Keratinocyte (primary cell): ENCODE results near the gene MYO10. TPM values are rescaled to one million over a fixed set of nuclear protein-coding genes. Genes with fewer than 3 reads are reported as not detected.

Experiments used
- DNase-seq: peaks from one replicate; pipeline ENCODE4 v3.0.0-alpha.2; 2011; ENCODE audit warnings: low read depth, missing footprints, low spot score
- FAIRE-seq: peaks from 2 replicates; lab custom pipeline; 2011; peaks lifted over from hg19 to GRCh38; lab: Jason Lieb, UNC
- H2AFZ ChIP-seq: 2 replicates; pipeline ENCODE4 v1.6.0; 2012; ENCODE audit warnings: low read length, control low read depth, inconsistent platforms; ENCODE audit not compliant: control insufficient read depth
- H3K27ac ChIP-seq: 2 replicates; pipeline ENCODE4 v1.5.1; 2011; ENCODE audit warnings: low read length; ENCODE audit not compliant: control insufficient read depth, insufficient read depth
- H3K27me3 ChIP-seq: 3 replicates; pipeline ENCODE4 v1.6.0; 2011; ENCODE audit warnings: low read length; ENCODE audit not compliant: control insufficient read depth, insufficient read depth; ENCODE audit errors: extremely low read depth
- H3K36me3 ChIP-seq, 2 experiments: 2 replicates in 1 of 2; 3 replicates in 1 of 2; pipeline ENCODE4 v1.5.1; 2011; ENCODE audit warnings: low read length in 2 of 2, mild to moderate bottlenecking in 1 of 2; ENCODE audit not compliant: control insufficient read depth in 2 of 2, insufficient read depth in 2 of 2; ENCODE audit errors: extremely low read depth in 1 of 2
- H3K4me1 ChIP-seq: 3 replicates; pipeline ENCODE4 v1.5.1; 2011; ENCODE audit warnings: low read length; ENCODE audit not compliant: control insufficient read depth, insufficient read depth; ENCODE audit errors: extremely low read depth
- H3K4me2 ChIP-seq: 3 replicates; pipeline ENCODE4 v1.6.0; 2011; ENCODE audit warnings: low read depth, low read length; ENCODE audit not compliant: control insufficient read depth, insufficient read depth; ENCODE audit errors: extremely low read depth
- H3K4me3 ChIP-seq, 3 experiments: fragments of 200-600 bp in 1 of 3; sonication (generic) in 1 of 3; 2 replicates in 2 of 3; 3 replicates in 1 of 3; pipeline ENCODE4 v1.5.1; 2011 to 2016; ENCODE audit warnings: low read length in 3 of 3, mild to moderate bottlenecking in 3 of 3, control low read depth in 2 of 3, inconsistent platforms in 1 of 3, low read depth in 1 of 3, mixed read lengths in 1 of 3, mixed run types in 1 of 3, moderate library complexity in 1 of 3; ENCODE audit not compliant: control insufficient read depth in 2 of 3, insufficient read depth in 2 of 3; ENCODE audit errors: extremely low read depth in 1 of 3
- H3K79me2 ChIP-seq: 2 replicates; pipeline ENCODE4 v1.6.0; 2012; ENCODE audit warnings: low read length; ENCODE audit not compliant: control insufficient read depth, insufficient read depth
- H3K9ac ChIP-seq: 3 replicates; pipeline ENCODE4 v1.6.0; 2011; ENCODE audit warnings: low read length; ENCODE audit not compliant: control insufficient read depth, insufficient read depth; ENCODE audit errors: extremely low read depth
- H3K9me1 ChIP-seq: 3 replicates; pipeline ENCODE4 v1.6.0; 2011; ENCODE audit warnings: low read length; ENCODE audit not compliant: control insufficient read depth, insufficient read depth; ENCODE audit errors: extremely low read depth
- H3K9me3 ChIP-seq: 2 replicates; pipeline ENCODE4 v1.5.1; 2012; ENCODE audit warnings: low read depth, low read length; ENCODE audit not compliant: control insufficient read depth
- H4K20me1 ChIP-seq: 3 replicates; pipeline ENCODE4 v1.6.0; 2011; ENCODE audit warnings: low read length; ENCODE audit not compliant: control insufficient read depth, insufficient read depth; ENCODE audit errors: extremely low read depth
- EZH2 ChIP-seq: IDR thresholded peaks from one replicate; pipeline ENCODE4 v1.6.1; 2012; ENCODE audit warnings: inconsistent platforms, mild to moderate bottlenecking, low read length, moderate library complexity
- dilution Hi-C: fragments of 300-500 bp; cut with MboI; formaldehyde crosslinking; loops from one replicate; pipeline ENCODE4 v1.7.0; 2020; ENCODE audit warnings: low sequenced_read_pairs; ENCODE audit not compliant: extremely low pct_ligation_motif_present
- polyA plus RNA-seq, 5 experiments: library from polyadenylated mRNA; depleted of rRNA in 3 of 5; stranded (reverse) in 3 of 5; stranded (forward) in 1 of 5; unstranded in 1 of 5; fragments of >200 nt; gene quantifications; 1 replicate in 1 of 5; 2 replicates in 3 of 5; 3 replicates in 1 of 5; pipeline versions ENCODE4 v1.2.1 to v1.2.3, GENCODE V29; 2011 to 2012; ENCODE audit warnings: missing spikeins in 2 of 5, low read depth in 1 of 5, low replicate concordance in 1 of 5
- TF ChIP-seq, protein P1 (sequence below), 3 experiments: IDR thresholded peaks in 1 of 3; conservative IDR thresholded peaks in 1 of 3; optimal IDR thresholded peaks in 1 of 3; 2 replicates in 2 of 3; 3 replicates in 1 of 3; pipeline versions ENCODE3 to v1.5.1; 2011; ENCODE audit warnings: low read length in 3 of 3, mild to moderate bottlenecking in 3 of 3, moderate library complexity in 2 of 3, control low read depth in 1 of 3, inconsistent platforms in 1 of 3; ENCODE audit not compliant: insufficient read depth in 2 of 3; ENCODE audit errors: extremely low read depth in 1 of 3

The MYO10 gene
- polyA plus RNA-seq, 1 donor (not counting 4 experiments of a cell fraction or from before 2014, with no cell fraction given): 22.0 TPM

DNA sequence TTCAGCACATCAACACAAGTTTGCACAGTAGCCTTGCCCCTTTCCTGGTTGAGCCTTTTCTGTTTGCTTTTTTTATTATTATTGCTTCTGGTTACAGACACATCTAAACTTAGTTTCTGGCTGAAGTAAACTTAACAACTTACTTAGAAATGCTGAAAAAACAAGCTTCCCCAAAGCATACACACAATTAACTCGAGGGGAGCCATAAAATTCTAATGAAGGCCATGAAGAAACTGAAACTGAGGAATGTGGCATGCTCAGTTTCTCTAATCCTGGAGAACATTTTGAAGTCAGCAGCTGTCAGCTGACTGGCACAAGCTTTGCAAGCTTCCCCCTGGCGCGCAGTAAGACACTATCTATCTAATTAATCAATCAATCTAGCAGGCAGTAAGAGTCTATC, 3.7 kb downstream of the MYO10 start:
- no peak overlapping the region for H3K9ac ChIP-seq
- dilution Hi-C loops: no loop called here
- no peaks in the 10 kb centered on the region for H3K27me3 ChIP-seq
- H3K9me3 ChIP-seq: no peaks in the 10 kb centered on the region
- peaks cover 1 to 5% of the 10 kb centered on the region in 2 experiments for H3K36me3 ChIP-seq
- H4K20me1 ChIP-seq: peaks cover 31% of the 10 kb centered on the region
- no peak for DNase-seq
- H3K79me2 ChIP-seq: peaks cover 82% of the 10 kb centered on the region
- FAIRE-seq: no peak
- TF ChIP-seq, protein P1, sequence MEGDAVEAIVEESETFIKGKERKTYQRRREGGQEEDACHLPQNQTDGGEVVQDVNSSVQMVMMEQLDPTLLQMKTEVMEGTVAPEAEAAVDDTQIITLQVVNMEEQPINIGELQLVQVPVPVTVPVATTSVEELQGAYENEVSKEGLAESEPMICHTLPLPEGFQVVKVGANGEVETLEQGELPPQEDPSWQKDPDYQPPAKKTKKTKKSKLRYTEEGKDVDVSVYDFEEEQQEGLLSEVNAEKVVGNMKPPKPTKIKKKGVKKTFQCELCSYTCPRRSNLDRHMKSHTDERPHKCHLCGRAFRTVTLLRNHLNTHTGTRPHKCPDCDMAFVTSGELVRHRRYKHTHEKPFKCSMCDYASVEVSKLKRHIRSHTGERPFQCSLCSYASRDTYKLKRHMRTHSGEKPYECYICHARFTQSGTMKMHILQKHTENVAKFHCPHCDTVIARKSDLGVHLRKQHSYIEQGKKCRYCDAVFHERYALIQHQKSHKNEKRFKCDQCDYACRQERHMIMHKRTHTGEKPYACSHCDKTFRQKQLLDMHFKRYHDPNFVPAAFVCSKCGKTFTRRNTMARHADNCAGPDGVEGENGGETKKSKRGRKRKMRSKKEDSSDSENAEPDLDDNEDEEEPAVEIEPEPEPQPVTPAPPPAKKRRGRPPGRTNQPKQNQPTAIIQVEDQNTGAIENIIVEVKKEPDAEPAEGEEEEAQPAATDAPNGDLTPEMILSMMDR (optimal IDR thresholded peaks at IDR 0.05 in 1 of 3, IDR thresholded peaks at IDR 0.05 in 1 of 3, conservative IDR thresholded peaks at IDR 0.05 in 1 of 3; ENCODE audit: extremely low read depth in 1 of 3, insufficient read depth in 2 of 3, low read length in 3 of 3): no peak
- no peak for TF ChIP-seq EZH2
- H3K4me1 ChIP-seq: peaks cover 30% of the 10 kb centered on the region
- no peaks in the 10 kb centered on the region for H3K9me1 ChIP-seq
- H2AFZ ChIP-seq: no peak overlapping the region
- peak overlapping the region in 2 of 3 experiments; percentile 19 to 90 for H3K4me3 ChIP-seq
- peak overlapping the region; percentile 72 for H3K4me2 ChIP-seq
- no peak overlapping the region for H3K27ac ChIP-seq

DNA sequence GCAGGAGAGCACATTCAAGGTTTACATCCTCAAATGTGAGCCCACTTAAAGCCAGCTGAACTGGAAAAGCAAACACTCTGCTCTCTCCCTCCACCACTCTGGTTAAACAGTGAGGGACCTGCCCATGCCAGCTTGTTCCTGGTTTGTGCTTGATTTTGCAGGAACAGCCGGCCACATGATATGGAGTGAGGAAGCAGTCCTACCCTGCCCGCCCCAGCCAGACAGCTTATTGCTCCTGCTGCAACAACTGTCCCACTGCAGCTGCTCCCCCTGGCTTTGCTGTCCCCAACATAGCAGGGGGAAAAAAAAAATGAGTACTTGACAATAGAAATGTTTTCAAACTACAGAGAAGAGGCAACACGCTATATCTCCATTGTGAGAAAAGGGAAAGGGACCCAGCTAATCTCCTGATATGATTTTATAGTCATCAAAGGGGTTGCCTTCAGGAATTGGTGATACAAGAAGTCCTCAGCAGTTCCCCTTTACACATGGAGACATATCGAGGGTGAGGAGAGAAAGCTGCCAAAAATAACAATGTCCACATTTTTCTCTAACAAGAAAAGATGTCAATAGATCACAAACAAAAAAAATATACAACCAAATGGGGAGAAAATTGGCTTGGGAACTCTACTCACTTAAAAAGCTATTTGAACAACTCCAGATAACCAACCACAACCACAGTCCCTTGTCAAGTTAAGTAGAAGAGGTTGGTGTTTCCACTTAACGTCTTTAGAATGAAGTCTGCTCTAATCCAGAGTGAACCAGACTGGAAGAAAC, 4.6 kb downstream of the MYO10 start:
- peak overlapping the region; percentile 72 for H3K4me2 ChIP-seq
- H3K36me3 ChIP-seq: peaks cover 1 to 5% of the 10 kb centered on the region in 2 experiments
- no peak overlapping the region for H3K4me3 ChIP-seq
- no peaks in the 10 kb centered on the region for H3K9me3 ChIP-seq
- no peaks in the 10 kb centered on the region for H3K27me3 ChIP-seq
- H3K9me1 ChIP-seq: no peaks in the 10 kb centered on the region
- TF ChIP-seq, protein P1 (optimal IDR thresholded peaks at IDR 0.05 in 1 of 3, IDR thresholded peaks at IDR 0.05 in 1 of 3, conservative IDR thresholded peaks at IDR 0.05 in 1 of 3; ENCODE audit: extremely low read depth in 1 of 3, insufficient read depth in 2 of 3, low read length in 3 of 3): no peak
- TF ChIP-seq EZH2: no peak
- H3K27ac ChIP-seq: no peak overlapping the region
- FAIRE-seq (no peak), DNase-seq (no peak)
- dilution Hi-C loops: no loop called here
- H3K9ac ChIP-seq: no peak overlapping the region
- peaks cover 31% of the 10 kb centered on the region for H4K20me1 ChIP-seq
- H3K4me1 ChIP-seq: peaks cover 23% of the 10 kb centered on the region
- H3K79me2 ChIP-seq: peaks cover 90% of the 10 kb centered on the region
- no peak overlapping the region for H2AFZ ChIP-seq
